ENCODE measurements around the gene ANTKMT.
"Not testable (repeated sequence)": the region's sequence is repeated elsewhere in the genome, so short reads cannot be mapped to it uniquely, and the experiment has no call there.

Gene ANTKMT

DNA sequence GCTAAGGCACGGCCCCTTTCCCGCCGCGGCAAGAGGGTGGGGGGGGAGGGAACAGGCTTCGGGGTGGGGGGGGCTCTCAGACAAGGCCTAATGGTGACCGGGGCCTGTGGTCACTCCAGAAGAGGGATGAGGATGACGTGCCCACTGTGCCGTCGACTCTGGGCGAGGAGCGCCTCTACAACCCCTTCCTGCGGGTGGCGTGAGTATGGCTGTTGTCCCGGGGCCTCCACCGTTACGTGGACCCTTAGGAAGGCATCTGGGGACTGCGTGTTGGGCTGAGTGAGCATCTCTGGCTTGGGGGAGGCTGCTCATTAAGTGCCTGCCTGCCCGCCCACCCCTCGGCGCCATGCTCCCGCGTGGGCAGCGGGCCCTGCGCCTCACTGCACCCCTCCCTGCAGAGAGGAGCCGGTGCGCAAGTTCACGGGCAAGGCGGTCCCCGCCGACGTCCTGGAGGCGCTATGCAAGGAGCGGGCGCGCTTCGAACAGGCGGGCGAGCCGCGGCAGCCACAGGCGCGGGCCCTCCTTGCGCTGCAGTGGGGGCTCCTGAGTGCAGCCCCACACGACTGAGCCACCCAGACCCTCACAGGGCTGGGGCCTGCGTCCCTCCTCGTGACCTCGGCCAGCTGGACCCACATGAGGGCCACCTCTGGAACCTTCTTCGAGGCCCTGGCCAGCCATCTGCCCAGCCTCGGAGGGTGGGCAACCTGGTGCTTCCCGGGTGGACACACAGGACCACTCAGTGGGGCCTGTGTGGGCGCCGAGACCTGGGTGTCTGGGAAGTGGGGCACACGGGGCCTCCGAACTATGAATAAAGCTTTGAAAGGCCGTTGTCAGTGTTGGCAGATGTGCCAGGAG, 8.2 kb downstream of the ANTKMT start:
- no peak for DNase-seq

DNA sequence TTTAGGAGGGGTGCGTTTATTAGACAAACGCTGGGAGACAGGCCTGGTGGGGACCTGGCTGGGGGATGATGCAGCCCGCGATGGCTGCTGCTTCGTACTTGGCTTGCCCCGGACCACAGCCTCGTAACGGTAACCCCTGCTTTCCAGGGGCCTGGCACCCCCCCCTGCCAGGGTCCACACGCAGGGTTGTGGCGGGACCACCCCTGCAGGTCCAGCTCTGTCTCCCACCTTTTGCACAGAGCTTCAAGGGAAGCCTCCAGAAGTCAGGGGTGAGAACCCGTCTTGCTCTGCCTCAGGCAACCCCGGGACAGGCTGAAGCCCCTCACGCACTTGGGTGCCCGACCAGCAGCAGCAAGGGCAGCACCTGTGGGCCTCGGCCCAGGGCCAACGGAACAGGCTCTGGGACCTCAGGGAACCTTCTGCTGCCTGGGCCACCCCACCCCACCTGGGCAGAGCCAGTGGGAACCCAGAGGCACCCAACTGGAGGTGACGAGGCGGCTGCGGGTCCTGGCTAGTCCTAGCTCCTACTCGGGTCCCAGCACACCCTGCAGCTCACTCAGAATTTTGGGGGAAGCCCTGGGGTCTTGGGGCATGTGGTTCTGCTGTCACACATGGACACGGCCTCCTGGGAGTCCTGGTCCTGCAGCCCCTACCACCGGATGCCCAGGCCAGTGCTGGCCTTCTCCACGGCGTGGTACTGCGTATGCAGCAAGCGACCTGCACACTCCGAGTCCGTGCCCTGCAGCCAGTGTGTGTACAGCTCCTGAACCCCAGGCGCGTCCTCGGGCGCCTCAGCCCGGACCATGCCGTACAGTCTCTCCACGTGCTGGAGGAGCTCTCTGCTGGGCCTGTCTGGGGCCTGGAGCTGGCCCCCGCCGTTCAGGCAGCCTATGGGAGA, 9.1 kb downstream of the ANTKMT start:
- DNase-seq: no peak

DNA sequence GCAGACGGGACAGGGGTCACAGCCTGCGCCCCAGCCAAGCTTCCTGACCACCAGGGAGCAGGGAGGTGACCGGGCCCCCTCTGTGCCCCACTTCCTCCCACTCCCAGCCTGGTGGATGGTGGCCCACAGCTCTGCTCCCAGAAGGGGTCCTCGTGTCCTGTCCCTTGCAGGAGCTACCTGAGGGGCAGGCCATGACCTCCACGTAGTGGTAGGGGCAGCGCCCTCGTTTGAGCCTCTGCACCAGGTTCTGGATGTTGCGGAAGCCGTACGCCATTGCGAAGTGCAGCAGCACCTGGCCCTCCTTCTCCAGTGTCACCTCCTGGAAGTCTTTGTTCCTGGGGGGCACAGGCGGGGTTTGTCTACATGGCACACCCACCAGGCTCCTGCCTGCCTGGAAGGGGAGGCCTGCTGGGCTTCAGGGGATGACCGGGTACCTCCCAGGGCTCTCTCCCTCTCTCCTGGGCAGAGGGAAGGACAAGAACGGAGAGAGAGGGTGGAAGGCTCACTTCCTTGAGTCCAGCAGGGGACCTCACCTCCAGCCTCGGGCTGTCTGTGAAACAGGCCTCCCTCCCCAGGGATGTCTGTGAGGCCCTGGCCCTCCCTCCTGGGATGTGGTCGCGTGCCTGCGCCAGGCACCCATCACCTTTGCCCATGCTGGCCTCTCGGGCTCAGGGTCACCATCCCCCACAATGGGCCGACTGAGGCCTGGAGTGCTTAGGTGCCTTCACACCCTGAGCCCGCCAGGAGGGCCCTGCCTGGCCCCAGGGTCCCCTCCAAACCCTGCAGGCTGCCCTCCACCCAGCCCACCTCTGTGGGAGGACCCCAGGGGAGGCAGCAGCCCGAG, 9.9 kb downstream of the ANTKMT start:
- DNase-seq: no peak

DNA sequence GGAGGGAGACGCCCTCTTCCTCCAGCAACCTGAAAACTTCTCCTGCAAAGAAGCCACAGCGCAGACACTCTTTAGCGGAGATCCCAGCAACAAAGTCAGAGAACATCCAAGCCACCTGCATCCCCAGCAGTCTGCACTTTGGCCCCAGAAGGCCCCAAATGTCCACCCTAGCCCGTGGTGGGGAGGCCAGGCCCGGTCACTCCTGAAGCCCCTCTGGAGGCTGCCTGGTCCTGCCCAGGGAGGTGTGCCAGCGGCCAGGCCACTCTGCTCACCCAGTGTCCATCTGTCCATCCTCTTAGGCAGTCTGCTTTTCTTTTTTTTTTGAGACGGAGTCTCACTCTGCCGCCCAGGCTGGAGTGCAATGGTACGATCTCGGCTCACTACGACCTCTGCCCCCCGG, 11.4 kb downstream of the ANTKMT start:
- DNase-seq: no peak

DNA sequence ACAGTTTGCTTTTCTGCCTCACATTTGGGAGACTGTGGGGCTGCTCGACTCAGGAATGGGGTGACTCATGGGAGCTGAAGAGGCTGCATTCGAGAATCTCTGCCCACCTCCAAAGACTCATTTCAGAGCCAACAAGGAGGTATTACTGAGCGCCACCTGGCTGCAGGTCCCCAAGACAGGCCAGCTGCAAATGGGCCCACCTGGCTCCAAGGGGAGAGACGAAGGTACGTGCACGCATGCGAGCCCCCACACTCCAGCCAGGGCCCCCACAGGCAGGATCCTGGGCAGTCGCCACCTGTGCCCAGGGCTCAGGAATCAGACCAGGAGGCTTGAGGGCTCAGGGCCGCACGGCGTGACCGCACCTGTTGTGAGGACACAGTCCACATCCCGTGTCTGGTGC, 12.0 kb downstream of the ANTKMT start:
- DNase-seq: no peak

DNA sequence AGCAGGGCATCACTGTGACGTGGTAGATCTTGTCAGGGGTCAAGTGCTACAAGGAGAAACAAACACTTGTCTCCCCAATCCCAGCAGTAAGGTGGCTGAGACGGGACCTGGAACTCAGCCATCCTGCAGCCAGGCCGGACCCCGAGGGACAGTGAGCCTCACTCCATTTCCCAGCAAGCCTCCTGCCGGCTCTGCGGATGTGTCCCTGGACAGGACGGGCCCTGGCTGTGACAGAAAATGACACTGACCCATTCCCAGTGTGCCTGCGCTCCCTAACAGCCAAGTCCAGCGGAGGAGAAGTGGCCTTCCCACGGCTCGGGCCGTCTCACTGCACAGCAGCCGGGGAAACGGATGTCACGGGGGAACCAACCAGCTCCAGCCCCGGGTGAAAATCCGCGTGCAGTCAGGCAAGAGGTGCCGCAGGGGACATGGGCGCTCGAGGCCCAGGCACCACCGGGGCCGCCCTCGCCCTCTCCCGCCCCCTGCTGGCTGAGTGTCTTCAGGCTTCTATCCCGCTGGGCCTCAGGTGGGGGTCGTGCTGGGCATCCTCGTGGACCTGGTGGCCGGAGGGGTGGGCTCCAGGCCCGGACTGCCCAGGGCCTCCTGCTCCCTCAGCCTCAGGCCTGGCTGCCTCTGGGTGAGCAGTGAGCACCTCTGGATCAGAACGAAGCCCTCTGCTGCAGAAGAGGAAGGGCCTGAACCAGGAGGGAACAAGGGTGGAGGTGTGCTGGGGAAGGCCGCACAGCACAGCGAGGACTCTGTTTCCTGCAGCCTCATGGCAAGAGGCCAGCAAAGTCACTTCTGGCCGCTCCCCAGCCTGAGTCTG, 12.6 kb downstream of the ANTKMT start:
- DNase-seq: no peak

DNA sequence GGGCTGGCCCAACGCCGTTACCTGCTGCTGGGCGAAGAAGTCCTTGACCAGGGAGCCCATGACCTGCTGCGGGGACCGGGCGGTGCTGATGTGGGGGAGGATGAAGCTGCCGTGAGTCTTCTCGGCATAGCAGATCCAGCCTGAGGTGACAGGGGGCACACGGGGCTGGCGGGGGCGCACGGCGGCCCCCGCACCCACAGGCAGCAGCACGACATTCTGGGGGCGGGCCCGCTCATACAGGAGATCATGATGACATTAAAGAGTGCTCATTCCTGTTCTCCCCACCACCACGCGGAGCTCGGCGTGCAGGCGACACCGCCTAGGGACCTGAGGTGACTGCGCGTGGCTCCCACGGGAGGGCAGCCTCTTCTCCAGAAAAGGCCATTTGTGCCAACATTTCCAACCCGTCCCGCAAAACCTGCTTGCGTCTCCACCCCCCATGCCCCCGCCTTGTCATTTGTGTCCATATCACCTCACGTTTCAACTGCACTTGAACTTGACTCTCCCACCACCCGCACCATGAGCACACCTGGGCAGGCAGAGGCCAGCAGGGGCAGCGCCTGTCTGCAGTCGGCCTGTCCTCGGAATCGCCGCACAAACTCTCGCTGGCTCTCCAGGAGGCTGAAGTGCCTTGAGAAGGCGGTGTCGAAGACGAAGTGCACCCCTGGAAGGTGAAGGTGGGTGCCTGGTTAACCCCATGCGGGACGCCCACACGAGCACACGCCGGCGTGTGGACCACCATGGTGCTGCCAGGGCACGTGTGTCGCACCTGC, 13.4 kb downstream of the ANTKMT start:
- no peak for DNase-seq

DNA sequence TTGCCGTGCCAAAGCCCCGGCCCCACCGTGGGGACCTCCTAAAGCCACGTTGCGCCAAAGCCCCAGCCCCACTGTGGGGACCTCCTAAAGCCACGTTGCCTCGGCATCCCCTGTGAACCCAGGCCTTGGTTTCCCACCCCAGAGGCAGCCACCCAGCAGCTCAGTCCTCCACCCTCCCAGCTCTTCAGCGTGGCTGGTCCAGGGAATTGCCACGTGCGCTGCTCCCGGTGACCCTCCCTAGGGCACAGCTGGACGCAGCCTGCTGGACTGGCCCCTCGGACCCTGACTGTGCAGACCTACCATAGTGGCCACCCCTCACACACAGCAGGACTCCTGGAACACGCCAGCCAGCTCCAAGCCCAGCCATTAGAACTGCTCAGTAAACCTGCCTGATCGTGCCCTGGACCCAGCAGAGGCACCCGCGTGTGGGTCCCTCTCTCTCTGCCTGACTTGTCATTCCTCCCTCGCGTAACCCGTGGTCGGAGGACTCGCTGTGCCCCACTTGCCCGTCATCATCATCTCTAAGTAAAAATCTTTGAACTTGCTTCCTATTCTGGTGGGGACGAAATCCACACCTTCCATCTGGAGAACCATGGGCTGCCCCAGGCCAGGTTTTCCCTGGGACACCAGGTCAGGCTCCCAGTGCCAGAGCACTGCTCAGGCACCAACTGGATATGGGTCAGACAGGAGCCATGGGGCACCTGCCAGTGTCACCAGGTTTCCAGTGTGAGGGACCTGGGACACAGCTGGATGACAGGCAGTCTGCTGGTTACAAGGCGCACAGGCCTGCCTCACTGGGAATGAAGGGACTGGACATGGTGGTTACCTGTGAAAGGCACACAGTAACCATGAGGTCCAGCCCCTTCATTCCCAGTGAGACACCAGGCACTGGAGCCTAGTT, 14.3 kb downstream of the ANTKMT start:
- no peak for DNase-seq

DNA sequence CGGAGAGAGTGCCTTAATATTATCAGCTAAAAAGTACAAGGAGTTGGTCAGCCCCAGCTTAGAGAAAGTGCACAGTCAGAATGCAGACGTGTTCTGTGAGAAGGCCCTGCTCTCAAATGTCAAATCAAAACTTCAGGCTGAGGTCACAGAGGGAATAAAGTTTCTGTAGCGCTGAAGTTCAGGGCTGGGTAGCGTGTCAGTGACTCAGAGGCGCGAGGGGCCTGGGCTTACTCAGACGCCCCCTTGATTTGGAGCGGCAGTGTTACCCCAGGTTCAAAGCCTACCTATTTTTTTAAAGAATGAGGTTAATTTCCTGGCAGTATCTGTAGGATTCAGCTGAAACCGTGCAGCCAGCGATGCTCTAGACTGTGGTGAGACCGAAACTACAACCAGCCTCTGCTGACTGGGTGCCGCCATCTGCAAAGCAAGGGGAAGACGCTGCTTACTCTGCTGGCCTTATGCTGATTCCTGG, 15.1 kb downstream of the ANTKMT start:
- DNase-seq: no peak

DNA sequence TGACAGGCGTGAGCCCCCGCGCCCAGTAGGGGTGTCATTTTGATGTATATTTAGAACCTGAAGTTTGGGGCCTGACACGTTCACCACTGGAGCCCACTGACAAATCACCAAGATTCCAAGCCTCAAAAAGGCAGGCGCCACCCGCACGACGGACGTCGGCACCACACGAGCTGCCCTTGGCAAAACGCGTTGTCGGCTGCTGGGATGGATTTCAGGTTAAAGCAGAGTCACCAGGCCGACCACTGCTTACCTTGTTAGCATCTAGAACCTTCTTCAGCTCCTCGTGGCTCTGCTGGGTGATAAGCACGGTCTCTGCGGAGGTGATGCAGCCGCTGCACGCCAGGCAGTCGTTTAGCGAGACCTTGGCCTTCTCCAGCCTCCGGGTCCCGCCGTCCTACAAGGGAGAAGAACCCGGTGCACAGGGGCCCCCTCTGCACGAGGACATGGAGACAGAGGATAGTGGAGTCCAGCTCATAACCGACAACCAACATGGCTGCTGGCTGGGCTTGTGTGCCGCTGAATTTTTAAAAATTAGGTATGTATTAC, 16.1 kb downstream of the ANTKMT start:
- no peak for DNase-seq

DNA sequence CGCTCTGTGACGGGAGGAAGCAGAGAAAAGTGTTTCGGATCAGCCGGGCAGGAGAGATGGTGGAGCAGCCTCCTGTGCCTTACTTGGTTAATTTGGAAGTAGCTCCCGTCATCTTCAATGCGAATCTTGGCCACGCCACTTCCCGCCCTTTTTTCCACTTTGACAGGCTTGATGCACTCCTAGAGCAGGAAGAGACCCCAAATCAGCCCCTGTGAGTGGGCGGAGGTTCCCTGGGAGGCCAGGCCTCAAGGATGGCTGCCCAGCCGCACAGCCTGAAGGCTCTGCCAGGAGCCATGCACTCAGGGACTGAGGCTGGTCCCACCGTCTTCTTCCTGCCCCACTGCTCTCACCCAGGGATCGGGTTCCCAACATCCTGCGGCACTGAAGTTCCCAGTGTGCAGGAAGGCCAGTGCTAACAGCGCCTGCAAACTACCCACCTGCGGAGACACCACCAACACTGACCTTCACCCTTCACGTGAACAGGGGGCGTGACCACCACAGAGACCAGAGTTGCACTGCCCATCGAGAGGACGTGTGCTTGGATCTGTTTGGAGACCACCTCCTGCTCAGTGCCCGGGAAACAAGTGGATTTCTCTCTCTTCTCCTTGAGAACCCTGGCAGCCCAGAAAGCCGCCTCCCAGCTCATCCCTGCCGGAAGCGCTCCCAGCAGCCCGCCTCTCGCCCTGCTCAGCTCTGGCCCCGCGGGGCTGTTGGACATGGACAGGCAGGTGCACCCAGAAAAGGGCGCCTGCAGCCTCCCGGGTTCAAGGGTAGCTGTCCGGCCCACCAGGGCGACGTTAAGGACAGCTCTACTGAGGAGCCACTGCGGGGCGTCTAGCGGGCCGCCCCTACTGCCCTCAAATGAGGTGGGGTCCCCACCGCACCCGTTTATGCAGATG, 18.9 kb downstream of the ANTKMT start:
- DNase-seq: no peak

DNA sequence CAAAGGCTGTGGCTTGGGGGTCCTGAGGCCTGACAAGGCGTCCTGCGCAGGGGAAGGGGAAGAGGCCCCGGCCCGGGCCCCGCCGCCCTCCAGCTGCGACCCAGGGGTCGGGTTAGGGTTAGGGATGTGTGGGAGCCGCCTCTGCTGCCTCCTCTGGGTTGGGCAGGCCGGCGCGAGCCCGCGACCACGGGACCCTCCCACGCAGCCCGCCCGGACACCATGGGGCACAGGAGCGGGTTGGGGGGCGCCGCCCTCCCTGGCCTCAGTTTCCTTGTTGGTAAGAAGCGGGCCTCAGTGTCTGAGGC, 19.5 kb downstream of the ANTKMT start:
- DNase-seq: no peak

DNA sequence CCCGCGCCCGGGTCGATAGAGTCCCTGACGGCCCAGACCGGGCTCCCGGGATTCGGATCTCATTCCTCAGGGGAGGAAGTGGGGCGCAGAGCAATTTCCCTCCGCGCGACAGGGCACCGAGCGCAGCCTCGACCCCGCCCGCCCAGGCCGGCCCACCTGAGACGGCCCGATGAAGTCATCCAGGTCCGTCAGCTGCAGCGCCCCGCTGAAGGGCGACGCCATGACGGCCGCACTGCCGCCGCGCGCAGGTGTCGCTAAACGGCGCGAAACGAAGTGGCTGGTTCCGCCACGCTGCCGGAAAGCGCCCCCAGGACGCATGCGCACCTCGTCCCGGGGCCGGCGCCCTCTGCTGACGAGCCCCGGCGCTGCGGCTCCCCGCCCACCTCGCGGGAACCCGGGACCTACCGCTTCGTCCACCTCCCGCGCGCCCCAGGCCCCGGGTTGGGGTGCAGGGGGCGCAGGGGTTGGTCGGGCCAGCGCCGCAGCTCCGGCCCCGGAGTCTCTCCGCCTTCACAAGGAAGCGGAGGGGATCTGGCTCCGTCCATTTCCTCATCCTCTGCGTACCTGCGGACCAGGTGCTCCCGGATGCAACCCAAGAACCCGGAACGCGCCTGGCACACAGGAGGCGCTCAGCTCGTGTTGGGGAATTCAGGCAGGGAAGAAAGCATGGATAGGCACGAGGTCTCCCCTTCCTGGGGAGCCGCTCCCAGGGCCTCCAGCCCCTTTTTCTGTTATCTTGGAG, 20.0 kb downstream of the ANTKMT start, which contains the start of gene CIAO3:
Gene CIAO3, minus strand, starts transcription at position 234 of the 742 bp plus-strand sequence. Its CDS starts 12 bp downstream, at position 222.
- peak; percentile 67 for DNase-seq

DNA sequence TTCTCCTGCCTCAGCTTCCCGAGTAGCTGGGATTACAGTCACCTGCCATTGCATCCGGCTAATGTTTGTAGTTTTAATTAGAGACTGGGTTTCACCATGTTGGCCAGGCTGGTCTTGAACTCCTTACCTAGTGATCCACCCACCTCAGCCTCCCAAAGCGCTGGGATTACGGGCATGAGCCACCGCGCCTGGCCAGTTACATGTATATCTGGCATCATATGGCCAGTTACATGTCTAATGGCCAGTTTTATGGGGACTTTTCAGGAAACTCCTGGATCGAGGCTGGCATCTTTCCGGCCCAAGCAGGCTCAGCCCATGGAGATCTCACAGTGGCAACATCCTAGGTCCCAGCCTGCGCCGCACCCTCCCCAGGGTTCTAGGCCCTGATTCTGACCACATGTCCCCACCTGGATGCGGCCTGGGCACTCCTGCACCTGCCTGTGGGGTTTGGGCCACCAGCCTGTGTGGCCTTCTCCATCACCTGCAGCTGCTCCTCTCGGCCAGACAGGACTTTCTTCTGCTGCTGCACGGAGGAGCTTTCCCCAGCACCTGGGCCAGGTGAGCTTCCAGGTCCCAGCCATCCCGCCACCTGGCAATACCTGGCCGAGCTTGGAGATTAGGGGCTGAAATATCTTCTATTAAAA, 21.2 kb downstream of the ANTKMT start:
- no peak for DNase-seq

DNA sequence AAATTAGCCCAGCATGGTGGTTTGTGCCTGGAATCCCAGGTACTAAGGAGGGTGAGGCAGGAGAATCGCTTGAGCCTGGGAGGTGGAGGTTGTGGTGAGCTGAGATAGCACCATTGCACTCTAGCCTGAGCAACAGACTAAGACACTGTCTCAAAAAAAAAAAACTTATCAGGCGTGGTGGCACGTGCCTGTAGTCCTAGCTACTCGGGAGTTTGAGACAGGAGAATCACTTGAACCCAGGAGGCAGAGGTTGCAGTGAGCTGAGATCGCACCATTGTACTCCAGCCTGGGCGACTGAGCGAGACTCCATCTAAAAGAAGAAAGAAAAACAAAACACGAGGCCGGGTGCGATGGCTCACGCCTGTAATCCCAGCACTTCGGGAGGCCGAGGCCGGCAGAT, 21.9 kb downstream of the ANTKMT start:
- not testable (repeated sequence) for DNase-seq

DNA sequence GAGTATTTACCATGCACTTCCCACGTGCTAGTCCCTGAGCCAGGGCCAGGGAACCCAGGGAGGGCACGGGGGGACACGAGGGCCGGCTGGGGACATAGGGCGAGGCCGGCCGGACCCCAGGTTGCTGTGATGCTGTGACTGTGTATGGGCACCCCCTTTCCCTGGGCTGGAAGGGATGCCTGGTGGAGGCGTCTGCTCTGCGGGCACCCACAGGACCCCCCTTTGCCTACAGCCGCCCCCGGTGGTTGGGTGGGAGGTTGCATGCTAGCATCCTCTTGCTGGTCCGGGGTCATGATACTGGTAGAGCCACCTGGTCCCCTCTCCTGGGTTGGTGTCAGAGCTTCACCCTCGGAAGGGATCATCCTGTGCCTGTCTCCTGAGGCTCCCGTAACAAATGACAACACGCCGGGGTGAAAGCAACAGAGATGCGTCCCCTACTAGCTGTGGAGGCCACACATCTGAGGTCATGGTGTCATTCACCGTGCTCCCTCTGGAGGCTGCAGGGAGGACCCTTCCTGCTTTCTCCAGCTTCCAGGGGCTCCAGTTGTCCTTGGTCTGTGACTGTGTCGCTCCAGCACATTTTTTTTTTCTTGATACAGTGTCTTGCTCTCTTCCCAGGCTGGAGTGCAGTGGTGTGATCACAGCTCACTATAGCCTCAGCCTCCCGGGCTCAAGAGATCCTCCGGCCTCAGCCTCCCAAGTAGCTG, 23.0 kb downstream of the ANTKMT start:
- DNase-seq: no peak

DNA sequence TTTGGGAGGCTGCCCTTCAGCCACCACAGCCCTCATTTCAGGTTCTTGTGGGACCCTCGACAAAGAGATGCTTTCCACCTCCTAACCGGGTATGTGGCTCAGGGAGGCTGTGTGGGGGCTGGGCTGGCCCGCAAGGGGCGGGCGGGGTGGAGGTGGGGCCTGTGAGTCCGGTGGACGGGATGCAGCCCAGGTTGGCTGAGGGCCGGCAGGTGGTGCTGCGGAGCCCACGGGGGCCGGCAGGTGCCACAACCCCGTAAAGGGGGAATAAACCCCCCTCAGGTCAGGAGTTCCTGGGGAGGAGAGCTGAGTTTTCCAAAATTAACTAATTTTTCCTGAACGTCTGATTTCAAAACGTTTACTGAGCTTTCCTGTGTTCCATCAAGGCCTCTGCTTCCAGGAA, 24.8 kb downstream of the ANTKMT start:
- no peak for DNase-seq
